Amniotic stem cell (primary cell): Measurements from ENCODE around the gene THSD7A.

Experiments
- DNase-seq: peaks from one replicate; lab custom pipeline; 2025; lab: John Stamatoyannopoulos, UW

THSD7A gene

DNA sequence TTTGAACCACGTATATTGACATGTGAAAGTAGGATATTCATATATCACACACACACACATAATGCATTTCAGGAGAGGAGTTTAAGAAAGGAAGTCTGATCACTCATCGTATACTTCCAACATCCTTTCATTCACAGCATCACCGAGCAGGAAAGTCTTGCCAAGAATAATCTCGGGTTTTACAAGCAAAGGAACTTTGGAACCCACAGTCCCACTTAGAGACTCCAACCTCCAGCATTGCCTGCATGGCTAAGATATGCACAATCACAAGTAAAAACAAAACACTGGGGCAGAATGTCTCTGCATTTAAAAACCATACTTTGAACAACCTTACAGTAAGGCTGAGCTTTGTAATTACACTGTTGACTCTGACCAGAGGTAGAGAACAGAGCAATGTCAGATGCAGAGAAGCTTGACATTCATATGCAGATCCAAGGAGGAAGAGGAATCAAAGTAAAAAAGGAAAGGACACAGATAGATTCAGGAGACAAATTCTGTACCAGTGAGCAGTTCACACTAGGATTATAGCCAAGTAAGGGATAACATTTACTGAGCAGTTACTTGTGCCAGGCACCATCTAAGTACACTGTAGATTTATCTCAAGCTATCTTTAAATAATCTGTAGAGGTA, 14.8 kb downstream of the THSD7A start:
- DNase-seq = no peak

DNA sequence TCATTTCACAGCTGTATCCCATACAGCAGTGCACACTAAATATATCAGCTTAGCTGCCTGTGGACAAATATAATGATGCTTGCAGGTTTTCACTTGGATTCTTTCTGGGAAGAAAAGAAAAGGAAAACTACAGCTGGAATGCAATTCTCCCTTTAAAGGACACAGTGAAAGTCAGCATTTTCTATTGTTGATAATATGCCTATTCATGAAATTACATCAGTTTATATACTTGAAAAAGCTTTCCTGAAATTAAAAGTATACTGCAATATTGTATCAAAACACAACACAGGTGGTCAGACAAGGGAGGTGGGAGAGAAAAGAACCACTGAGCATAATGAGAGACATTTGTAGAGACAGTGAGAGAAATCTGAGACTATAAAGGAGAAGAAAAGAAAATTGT, 20.3 kb downstream of the THSD7A start:
- DNase-seq = no peak

DNA sequence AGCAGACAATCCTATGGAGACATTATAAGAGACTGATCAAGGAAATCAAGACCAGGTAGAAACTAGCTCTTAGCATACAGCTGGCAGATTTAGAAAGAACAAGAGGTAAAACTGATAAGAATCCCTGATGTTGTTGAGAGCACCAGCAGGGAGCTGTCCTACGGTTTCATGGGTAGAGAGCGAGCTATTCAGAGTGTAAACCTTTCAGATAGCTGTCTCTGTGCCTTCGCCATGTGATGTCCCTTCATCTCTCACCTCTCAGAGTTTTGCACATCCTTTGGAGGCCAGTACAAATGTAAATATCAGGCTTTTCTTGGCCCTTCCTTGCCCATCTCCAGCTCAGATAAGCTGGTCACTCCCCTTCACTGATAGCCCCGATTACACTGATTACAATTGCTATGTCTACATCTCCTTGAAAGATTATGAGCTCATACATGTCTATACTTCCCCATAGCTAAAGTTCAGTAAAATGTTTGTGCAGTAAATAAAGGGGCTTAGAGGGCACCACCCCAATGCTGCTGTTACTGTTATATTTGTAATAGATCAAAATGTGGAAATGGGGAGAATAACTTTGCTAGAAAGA, 21.9 kb downstream of the THSD7A start:
- no peak for DNase-seq

DNA sequence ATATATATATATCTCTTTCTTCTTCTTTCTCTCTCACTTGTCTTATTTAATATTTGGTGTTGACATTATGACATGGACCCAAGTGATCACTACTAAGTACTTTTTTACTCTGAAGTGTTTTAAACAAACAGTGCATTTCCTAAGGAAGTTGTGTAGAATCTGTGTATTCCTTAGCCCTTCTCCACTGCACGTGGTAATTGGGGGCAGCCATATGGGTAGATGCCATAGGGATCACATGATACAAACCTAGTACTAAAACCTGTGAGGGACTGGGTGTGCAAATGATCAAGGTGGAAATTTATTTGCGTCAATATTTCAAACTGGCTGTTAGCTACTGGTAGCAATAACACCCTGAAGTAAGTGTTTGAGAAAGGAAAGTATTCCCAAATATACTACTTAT, 25.0 kb downstream of the THSD7A start:
- no peak for DNase-seq

DNA sequence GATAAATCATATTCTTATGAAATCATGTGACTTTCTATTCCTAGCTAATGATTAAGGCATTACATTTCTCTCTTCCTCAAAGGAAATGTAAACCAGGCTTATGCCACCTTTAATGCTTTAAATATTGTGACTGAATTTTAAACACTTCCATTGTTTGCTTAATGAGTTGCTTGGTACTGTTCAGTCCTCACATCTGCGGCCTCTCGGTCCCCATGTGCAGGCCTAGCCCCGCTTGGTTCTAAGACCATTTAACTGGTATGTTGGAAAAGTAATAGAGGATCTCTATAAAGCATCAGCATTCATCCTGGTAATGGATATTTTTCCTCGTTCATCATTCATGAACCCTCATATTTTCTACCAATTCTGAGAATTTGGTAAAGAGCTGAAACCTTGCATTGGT, 27.4 kb downstream of the THSD7A start:
- DNase-seq = no peak

DNA sequence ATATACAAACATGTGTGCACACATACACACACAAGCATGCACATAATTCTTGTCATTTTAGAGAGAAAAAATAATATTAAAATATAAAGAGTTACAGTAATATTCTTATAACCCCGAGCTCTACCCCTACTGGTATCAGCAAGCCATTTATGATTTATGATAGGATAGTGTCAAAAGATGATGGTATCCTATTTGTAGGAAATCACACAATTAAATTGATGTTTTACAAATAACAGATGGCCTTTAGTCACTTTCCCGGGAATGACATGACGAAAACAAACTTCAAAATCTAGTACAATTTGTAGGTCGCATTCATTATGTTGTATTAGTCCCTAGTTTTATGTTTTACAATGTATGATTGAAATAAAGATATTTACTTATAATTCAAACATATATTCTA, 36.8 kb downstream of the THSD7A start:
- DNase-seq = no peak

DNA sequence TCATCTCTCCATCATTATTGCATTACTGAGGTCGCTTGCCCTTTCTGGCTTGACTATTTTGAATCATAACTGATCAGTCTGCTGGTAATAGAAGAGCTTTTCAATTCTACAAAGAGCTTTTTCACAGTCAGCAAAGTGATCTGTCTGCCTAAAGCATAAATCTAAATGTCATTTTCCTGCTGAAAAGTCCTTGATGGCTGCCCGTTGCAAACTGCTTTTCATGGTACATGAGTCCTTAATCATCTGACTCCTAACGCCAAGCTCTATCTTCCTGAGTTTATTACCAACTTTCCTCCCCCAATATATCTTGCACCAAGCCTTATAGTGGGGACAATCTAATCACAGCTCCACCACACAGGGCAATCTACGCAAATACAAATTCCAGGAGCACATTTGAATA, 39.8 kb downstream of the THSD7A start:
- no peak for DNase-seq

DNA sequence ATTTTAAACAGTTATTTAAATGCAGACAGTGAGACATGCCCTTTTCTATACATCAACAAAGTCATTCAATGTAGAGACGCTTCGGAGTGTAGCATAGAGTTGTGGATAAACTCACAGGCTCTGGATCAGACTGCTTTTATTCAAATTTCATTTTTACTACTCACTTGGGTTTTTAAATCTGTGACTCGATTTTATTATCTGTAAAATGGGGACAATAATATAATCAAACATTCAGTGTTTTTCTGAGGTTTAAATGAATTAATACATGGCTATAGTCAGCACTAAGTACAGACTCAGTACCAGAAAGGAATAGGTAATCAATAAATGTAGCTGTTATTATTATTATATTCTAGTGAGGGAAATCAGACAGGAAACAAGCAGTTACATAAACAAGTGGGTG, 43.4 kb downstream of the THSD7A start:
- DNase-seq = no peak

DNA sequence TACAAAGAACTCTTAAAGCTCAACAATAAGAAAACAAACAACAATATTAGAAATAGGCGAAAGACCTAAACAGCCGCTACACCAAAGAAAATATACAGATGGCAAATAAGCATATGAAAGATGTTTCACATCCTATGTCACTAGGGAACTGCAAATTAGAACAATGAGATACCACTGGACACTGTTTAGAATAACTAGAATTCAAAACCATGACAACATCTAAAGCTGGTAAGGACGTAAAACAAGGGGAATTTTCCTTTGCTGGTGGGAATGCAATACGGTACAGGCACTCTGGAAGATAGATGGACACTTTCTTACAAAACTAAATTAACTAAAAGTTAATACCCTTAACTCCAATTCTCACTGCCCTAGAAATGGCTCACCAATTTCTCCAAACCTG, 44.5 kb downstream of the THSD7A start:
- DNase-seq = no peak

DNA sequence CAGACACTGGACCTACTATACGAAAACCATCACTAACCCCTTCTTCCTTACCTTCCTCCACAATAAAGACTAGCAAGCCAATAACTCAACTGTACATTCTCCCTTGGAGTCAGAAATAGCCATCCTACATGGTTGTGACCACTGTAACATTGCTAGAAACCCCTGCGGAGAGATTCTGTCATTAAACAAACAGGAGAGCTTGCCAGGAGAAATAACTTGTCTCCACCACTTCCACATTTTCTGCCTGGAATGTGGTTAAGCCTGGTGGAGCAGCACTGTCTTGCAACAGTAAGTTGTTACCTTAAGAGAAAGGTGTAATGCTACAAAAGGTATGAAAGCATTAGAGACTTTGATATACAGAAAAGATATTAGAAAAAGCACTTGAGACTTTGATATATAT, 45.8 kb downstream of the THSD7A start:
- DNase-seq = no peak

DNA sequence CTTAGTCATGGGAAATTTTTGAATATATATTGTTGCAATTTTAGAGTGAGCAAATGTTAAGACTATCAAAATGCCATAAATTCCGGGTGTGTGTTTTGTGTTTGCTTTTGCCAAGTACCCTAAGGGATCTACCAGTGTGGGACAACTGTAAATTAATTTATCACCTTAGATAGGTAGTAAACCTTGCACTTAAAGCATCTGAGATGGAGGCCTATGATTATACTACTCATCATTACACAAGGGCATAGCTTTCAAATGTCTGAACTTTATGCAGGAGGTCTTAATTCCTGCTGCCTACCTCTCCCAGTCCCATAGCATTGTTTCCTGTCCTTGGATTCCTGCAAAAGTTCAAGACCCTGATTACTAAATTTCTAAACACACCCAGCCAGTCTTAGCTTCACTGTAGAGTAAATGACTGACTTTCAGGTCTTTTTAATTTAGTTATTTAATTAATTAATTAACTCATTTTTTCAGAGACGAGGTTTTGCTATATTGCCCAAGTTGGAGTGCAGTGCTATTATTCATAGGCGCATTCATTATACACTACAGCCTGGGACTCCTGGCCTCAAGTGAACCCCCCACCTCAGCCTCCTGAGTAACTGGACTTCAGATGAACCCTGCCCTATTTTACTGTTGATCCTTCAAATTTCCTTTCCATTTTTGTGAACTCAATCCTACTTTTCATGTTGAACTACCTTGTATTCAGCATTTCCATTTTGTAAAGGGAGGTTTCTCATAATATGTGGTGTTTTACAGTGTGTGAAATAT, 47.0 kb downstream of the THSD7A start:
- DNase-seq = no peak

DNA sequence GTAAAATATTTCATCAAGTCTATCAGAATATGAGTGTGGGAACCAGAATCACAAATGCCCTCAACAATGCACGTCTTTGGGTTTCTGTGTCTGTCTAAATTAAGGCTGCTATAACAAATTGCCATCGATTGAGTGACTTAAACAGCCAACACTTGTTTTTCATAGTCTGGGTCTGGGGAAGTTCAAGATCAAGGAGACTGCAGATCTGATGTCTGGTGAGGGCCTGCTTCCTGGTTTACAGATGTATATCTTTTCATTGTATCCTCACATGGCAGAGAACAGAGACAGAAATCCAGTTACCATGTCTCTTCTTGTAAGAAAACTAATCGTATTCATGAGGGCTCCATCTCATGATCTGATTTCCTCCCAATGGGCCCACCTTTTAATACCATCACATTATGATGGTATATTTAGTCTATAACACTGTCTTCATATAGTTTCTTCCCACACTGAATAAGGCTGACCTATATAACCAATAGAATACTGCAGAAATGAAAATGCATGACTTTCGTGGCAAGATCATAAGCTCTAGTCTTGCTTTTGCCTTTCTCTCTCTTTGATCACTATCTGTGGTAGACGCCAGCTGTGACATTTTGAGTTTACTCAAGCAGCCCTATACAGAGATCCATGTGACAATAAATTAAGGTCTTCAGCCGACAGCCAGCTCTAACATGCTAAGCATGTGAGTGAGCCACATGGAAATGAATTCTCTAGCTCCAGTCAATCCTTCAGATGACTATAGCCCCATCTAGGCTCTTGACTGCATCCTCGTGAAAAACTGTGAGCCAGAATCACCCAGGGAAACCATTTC, 51.9 kb downstream of the THSD7A start:
- no peak for DNase-seq

DNA sequence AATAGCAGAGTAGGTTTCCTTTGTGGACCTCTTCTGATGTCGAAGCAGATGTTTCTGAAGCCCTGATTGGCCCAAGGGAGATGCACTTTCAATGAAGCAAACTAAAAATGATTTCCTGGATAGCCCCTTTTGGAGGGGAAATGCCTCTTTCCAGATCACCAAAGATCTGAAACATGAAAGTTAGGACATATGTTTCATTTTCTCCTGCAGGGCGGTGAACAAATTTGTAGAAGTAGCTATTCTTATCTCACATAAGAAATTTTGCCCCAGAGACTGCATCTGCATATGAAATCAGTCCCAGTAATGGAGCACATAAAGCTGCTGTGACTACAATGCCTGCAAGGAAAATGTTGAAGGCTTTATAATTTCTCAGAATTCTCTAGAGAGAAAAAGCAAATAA, 56.0 kb downstream of the THSD7A start:
- no peak for DNase-seq

DNA sequence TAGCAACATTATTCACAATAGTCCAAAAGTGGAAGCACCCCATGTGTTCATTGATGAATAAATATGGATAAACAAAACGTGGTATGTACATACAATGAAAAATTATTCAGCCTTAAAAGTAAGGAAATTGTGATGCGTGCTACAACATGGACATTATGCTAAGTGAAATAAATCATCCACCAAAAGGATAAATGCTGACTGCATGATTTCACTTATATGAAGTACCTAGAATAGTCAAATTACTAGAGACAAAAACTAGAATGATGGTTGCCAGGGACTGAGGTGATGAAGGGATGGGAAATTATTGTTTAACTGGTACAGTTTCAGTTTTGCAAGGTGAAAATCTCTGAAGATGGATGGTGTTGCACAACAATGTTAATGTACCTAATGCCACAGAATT, 56.6 kb downstream of the THSD7A start:
- DNase-seq = no peak

DNA sequence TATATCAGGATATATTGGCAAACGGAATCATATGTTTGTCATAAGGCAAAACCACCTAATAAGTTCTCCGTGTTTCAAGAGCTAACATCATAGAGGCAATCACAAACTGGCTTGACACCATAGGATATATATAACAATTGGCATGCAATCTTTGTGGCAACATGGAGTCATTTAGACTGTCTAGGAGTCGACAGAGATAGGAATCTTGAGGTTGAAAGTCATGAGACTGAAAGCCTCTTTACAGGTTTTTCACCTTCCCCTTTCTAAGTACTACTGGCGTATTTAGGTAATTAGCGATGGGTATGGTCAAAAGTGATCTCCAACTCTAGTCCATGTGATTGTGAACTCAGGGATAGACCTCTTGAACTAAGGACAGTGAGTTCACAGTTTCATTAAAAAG, 63.7 kb downstream of the THSD7A start:
- no peak for DNase-seq

DNA sequence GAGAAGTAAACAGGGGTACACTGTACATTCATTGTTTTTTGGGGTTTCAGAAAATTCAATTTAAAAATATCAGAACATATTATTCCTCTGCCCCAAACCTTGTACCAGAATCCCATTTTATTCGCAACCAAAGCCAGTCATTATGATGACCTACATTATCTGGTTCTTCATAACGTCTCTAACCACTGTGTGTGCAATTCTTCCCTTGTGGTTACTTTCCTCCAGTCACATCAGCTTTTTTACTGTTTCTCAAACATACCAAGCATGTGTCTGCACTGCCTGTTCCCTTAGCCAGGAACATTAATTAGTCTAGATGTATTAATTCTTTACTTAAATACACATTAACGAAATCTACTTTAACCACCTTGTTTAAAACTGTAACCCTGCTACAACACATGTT, 64.8 kb downstream of the THSD7A start:
- no peak for DNase-seq

DNA sequence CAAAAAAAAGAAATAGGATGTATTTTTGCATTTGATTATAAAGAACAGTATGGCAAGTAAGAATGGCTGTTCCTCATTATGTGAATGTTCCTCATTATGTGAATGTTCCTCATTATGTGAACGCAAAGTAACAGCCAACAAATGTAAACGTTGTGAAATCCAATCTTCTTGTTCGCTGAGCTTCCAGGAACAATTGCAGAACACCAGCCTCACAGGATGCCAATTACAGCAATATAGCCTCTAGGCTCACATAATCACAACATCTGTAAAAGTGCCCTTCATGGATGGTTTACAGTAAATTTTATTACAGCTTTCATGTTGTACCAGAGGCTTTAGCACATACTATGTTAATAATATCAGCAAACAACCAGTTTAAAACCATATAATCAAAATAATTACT, 71.6 kb downstream of the THSD7A start:
- DNase-seq = no peak

DNA sequence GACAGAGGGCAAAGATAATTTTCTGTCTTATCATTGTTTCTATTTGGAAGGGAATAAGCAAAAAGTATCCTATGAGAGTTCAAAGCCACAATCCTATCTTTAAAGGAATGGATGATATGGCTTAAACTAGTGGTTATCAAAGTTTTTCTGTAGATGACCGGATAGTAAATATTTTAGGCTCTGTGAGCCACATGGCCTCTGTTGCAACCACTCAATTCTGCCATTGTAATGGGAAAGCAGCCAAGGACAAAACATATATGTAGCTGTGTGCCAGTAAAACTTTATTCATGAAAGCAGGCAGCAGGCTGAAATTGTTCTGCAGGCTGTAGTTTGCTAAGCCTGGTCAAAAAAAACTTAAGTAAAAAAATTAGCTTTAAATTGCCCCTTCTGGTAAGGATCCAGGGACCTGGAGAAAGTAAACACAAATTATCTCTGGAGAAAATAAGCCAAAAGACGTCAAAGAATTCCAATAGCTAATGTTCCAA, 73.3 kb downstream of the THSD7A start:
- DNase-seq = no peak

DNA sequence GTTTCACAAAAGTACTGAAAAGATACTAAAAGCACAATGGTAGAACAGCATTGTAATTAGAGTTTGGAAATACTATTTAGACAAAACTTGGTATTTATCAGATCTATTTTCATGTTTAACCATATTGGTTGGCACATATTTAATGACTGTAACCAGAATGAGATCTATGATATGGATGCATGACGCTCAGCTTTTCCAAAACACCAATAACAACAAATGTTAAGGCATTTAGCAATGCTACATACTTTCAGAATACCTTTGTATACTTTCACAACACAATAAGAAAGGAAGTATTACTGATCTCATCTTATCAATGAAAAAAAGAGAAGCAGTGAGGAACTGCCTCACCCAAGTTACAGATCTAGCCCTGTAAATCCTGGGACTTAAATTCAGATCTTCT, 74.8 kb downstream of the THSD7A start:
- DNase-seq = no peak

DNA sequence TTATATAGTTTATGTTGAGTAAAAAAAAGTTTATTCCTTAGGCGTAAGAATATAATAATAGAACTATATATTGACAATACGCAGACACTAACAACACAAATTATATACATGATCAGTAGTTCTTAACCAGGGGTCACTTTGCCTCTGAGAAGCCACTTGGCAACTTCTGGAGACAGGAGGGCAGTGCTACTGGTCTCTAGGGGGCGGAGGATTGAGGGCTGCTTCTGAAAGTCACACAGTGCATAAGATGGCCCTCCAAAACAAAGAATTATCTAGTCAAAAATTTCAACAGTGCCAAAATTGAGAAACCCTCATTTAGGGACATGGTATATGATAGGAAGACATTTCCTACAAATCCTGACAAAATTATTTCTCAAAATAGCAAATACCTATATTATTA, 77.1 kb downstream of the THSD7A start:
- no peak for DNase-seq

DNA sequence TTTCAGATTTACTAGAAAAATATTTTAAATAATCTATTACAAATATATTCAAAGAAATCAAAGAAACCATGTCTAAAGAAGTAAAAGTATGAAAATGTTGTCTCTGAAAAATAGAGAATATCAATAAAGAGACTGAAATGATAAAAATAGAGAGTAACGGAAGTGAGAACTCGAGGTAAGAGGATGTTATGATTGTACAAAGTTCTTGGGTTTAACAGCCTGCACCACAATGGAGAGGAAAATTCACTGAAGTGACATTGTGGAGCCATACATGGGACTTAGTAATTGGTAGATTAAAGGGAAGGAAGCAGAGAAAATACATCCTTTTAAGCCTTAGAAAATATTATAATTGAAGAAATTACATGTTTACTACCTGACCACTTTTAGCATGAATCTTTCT, 77.9 kb downstream of the THSD7A start:
- DNase-seq = no peak

DNA sequence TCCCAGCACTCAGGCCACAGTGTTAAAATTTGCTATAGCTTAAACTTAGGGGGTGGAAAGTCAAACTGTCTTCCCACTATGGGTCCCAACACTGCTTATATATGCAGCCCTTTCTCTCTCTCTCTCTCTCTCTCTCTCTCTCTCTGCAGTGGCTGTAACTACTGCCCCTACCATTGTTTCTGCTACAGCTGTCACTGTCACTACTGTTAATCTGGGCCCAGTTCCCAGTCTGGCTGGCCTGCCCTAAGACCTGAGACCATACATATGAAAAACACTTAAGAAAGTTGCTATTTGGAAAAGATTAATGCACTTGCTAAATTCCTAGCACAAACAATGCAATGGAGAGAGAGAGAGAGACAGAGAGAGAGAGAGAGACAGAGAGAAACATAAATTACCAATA, 78.6 kb downstream of the THSD7A start:
- no peak for DNase-seq
